ENCODE data around the gene NFU1.

DNA sequence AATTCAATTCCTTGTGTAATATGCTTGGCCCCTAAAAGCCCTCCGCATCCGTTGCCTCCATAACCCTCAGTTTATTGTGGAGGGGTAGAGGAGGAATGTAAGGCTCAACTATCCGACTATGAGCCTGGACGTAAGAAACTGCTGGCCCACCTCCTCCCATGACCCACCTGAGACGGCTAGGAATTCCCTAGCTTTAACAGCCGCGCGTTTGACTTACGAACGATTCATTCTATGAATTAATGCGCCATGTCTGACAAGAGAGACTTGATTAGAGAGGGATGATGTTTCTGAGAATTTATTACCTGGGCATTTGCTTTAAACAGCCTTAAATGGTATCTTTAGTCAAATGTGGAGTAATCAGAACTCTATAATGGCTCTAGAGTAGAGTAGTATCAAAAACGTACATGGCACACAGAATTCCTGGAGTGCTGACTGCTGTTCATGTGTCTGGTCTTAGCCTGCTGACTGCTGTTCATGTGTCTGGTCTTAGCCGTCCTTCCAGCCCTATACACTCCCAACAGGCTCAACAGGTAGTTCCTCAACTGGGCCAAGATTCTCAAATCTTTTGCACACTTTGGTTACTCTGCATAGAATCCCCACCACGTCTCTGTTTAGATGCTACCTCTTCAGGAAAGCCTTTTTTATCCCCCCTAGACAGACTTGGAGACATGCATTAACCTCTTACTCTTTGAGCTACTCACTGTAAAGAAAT is 49.3 kb downstream of the NFU1 start:
- TF ChIP-seq, protein P1, sequence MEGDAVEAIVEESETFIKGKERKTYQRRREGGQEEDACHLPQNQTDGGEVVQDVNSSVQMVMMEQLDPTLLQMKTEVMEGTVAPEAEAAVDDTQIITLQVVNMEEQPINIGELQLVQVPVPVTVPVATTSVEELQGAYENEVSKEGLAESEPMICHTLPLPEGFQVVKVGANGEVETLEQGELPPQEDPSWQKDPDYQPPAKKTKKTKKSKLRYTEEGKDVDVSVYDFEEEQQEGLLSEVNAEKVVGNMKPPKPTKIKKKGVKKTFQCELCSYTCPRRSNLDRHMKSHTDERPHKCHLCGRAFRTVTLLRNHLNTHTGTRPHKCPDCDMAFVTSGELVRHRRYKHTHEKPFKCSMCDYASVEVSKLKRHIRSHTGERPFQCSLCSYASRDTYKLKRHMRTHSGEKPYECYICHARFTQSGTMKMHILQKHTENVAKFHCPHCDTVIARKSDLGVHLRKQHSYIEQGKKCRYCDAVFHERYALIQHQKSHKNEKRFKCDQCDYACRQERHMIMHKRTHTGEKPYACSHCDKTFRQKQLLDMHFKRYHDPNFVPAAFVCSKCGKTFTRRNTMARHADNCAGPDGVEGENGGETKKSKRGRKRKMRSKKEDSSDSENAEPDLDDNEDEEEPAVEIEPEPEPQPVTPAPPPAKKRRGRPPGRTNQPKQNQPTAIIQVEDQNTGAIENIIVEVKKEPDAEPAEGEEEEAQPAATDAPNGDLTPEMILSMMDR (optimal IDR thresholded peaks at IDR 0.05 in 1 of 3, IDR thresholded peaks at IDR 0.05 in 1 of 3, conservative IDR thresholded peaks at IDR 0.05 in 1 of 3; ENCODE audit: extremely low read depth in 1 of 3, insufficient read depth in 2 of 3, low read length in 3 of 3): no peak
- no peak for TF ChIP-seq EZH2 (IDR thresholded peaks at IDR 0.05; ENCODE audit: low read length)
